ENCODE measurements around the gene MBNL3.

GRCh38 chrX:132433001-132433400 is 55.8 kb downstream of the MBNL3 start:
- TF ChIP-seq REST (IDR thresholded peaks at IDR 0.05; ENCODE audit: low read depth, low read length) (no peak), EP300 (IDR thresholded peaks at IDR 0.05; ENCODE audit: borderline replicate concordance in 1 of 2, low read depth in 1 of 2, low read length in 1 of 2) (no peak)
